Skeletal muscle tissue (tissue), 4 donors: Measurements from ENCODE around the gene SLC25A21. TPM values are rescaled to one million over a fixed set of nuclear protein-coding genes. Genes with fewer than 3 reads are reported as not detected.
"Not testable (repeated sequence)": the region's sequence is repeated elsewhere in the genome, so short reads cannot be mapped to it uniquely, and the experiment has no call there.

ENCODE experiments used
- H3K27ac ChIP-seq: one replicate; pipeline ENCODE4 v1.7.0; 2013; ENCODE audit warnings: mild to moderate bottlenecking, low read depth, low read length, inconsistent platforms
- H3K27me3 ChIP-seq, 3 donors: one replicate each; pipeline ENCODE4 v1.7.0; 2013; ENCODE audit warnings: low read length in 3 of 3; ENCODE audit not compliant: control insufficient read depth in 3 of 3, insufficient read depth in 3 of 3
- H3K36me3 ChIP-seq, 3 donors: one replicate each; pipeline ENCODE4 v1.7.0; 2013; ENCODE audit warnings: low read length in 3 of 3; ENCODE audit not compliant: control insufficient read depth in 3 of 3, insufficient read depth in 3 of 3
- H3K4me1 ChIP-seq, 3 donors: one replicate each; pipeline ENCODE4 v1.7.0; 2013; ENCODE audit warnings: low read length in 3 of 3, mild to moderate bottlenecking in 3 of 3; ENCODE audit not compliant: control insufficient read depth in 3 of 3, insufficient read depth in 3 of 3
- H3K4me3 ChIP-seq, 3 donors: one replicate each; pipeline ENCODE4 v1.7.0; 2013; ENCODE audit warnings: low read length in 3 of 3
- H3K9ac ChIP-seq, 3 donors: one replicate each; pipeline ENCODE4 v1.7.0; 2013; ENCODE audit warnings: low read length in 3 of 3, mild to moderate bottlenecking in 3 of 3, moderate library complexity in 2 of 3, low read depth in 1 of 3
- H3K9me3 ChIP-seq, 3 donors: one replicate each; pipeline ENCODE4 v1.7.0; 2013; ENCODE audit warnings: low read length in 3 of 3; ENCODE audit not compliant: control insufficient read depth in 3 of 3
- total RNA-seq: library from RNA; depleted of rRNA; stranded (reverse); fragments of >200 nt; gene quantifications from one replicate; pipeline ENCODE4 v1.2.3, GENCODE V29; 2014
- donor health status: Osteomylitis.

SLC25A21 gene
- total RNA-seq, 1 donor from 2014 or later: 2.1 TPM

DNA sequence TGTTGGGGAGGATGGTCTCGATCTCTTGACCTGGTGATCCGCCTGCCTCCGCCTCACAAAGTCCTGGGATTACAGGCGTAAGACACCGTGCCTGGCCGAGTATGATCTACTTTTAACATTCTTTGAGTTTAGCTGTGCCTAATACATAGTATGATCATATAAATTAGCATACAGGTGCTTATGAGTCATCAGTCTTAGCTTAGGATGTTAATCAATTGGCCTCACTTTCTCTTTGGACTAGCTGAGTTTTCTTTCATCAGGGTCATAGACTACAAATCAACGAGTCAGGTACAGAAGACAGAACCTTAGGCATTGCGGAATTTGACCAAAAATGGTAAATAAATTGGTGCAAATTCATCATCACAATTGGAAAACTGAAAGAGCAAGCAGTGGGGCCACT is 2.2 kb downstream of the SLC25A21 start:
- Histone ChIP-seq H3K4me1 (peaks cover 0 to 10% (median 0%) of the 10 kb centered on the region in 3 donors), H3K36me3 (no peaks in the 10 kb centered on the region), H3K27me3 (no peaks in the 10 kb centered on the region), H3K27ac (no peak overlapping the region), H3K9me3 (no peaks in the 10 kb centered on the region), H3K4me3 (no peak overlapping the region), H3K9ac (no peak overlapping the region)

GRCh38 chr14:37168721-37169120 is 3.7 kb downstream of the SLC25A21 start:
- no peak overlapping the region for H3K9ac ChIP-seq

GRCh38 chr14:37167151-37168047 is 5.0 kb downstream of the SLC25A21 start:
- Histone ChIP-seq H3K27ac (no peak overlapping the region), H3K9me3 (no peaks in the 10 kb centered on the region), H3K9ac (no peak overlapping the region), H3K4me1 (no peaks in the 10 kb centered on the region), H3K4me3 (no peak overlapping the region), H3K36me3 (no peaks in the 10 kb centered on the region), H3K27me3 (no peaks in the 10 kb centered on the region)

More at GRCh38 chr14:37168721-37169120, 3.7 kb downstream of the SLC25A21 start:
- H3K4me1 ChIP-seq: peaks cover 0 to 7% (median 0%) of the 10 kb centered on the region in 3 donors
- no peaks in the 10 kb centered on the region for H3K27me3 ChIP-seq
- no peak overlapping the region for H3K4me3 ChIP-seq
- H3K27ac ChIP-seq: no peak overlapping the region
- H3K36me3 ChIP-seq: no peaks in the 10 kb centered on the region
- no peaks in the 10 kb centered on the region for H3K9me3 ChIP-seq

DNA sequence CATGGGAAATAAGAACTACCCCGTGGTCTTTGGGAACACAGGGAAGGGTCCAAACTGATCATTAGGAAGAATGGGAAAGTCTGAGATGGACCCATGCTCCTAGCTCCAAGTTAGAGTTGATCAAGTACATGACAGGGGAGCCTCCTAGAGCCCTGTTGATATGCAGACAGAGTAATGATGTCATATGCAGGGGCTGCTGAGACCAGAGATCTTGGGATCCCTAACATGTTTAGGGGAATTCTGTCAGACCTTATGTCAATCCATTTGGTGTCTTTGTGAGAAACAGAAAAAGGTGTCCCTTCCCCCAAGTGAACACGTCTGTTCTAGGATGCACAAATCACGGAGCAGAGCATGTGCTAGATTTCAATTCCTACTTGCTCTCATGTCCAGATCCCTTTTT is 6.6 kb downstream of the SLC25A21 start:
- H3K27me3 ChIP-seq: no peaks in the 10 kb centered on the region
- H3K4me1 ChIP-seq: no peaks in the 10 kb centered on the region
- H3K27ac ChIP-seq: no peak overlapping the region
- no peaks in the 10 kb centered on the region for H3K36me3 ChIP-seq
- no peaks in the 10 kb centered on the region for H3K9me3 ChIP-seq
- no peak overlapping the region for H3K9ac ChIP-seq
- no peak overlapping the region for H3K4me3 ChIP-seq

DNA sequence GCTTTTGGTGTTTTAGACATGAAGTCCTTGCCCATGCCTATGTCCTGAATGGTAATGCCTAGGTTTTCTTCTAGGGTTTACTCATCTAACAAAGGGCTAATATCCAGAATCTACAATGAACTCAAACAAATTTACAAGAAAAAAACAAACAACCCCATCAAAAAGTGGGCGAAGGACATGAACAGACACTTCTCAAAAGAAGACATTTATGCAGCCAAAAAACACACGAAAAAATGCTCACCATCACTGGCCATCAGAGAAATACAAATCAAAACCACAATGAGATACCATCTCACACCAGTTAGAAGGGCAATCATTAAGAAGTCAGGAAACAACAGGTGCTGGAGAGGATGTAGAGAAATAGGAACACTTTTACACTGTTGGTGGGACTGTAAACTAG is 10.1 kb downstream of the SLC25A21 start:
- not testable (repeated sequence) for H3K9me3 ChIP-seq, H3K27ac ChIP-seq, H3K4me1 ChIP-seq, H3K27me3 ChIP-seq, H3K9ac ChIP-seq, H3K4me3 ChIP-seq, H3K36me3 ChIP-seq

DNA sequence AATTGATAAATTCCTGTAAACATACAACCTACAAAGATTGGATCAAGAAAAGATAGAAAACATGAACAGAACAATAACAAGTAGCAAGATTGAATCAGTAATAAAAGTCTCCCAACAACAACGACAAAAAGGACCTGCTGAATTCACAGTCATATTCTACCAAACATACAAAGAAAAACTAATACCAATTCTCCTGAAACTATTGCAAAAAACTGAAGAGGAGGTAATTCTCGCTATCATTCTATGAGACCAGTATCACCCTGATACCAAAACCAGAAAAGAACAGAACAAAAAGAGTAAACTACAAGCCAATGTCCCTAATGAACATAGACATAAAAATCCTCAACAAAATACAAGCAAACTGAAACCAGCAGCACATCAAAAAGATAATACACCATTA is 14.4 kb downstream of the SLC25A21 start:
- Histone ChIP-seq H3K9ac (no peak overlapping the region), H3K9me3 (no peaks in the 10 kb centered on the region), H3K4me3 (no peak overlapping the region), H3K36me3 (no peaks in the 10 kb centered on the region), H3K4me1 (no peaks in the 10 kb centered on the region), H3K27me3 (no peaks in the 10 kb centered on the region), H3K27ac (no peak overlapping the region)

- H3K27ac ChIP-seq: no peak overlapping the region
Measured at GRCh38 chr14:37153483-37153882, 18.9 kb downstream of the SLC25A21 start.

DNA sequence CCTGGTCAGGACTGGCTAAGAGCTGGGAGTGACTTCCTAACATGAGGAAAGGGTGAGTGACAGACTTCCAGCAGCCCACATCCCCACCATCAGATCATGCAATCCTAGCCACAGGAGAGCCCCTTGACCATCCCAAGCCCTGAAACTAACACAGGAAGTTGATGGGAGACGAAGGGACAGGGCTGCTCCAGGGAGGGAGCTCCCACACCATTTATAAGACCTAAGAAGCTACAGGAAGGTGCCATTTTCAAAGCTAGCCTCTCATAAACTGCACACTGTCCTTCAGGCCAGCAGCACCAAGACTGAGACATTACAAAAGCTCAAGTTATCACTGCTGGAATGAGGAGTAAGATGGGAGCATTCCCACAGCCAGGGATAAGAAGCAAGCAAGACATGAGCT is 19.4 kb downstream of the SLC25A21 start:
- H3K4me3 ChIP-seq: no peak overlapping the region
- H3K9me3 ChIP-seq: no peaks in the 10 kb centered on the region
- H3K36me3 ChIP-seq: no peaks in the 10 kb centered on the region
- H3K4me1 ChIP-seq: no peaks in the 10 kb centered on the region
- H3K27ac ChIP-seq: no peak overlapping the region
- H3K27me3 ChIP-seq: no peaks in the 10 kb centered on the region
- H3K9ac ChIP-seq: no peak overlapping the region

More at GRCh38 chr14:37153483-37153882, 18.9 kb downstream of the SLC25A21 start:
- H3K36me3 ChIP-seq: no peaks in the 10 kb centered on the region
- H3K27me3 ChIP-seq: no peaks in the 10 kb centered on the region
- H3K9ac ChIP-seq: no peak overlapping the region
- H3K9me3 ChIP-seq: no peaks in the 10 kb centered on the region
- H3K4me3 ChIP-seq: no peak overlapping the region
- H3K4me1 ChIP-seq: no peaks in the 10 kb centered on the region

GRCh38 chr14:37150414-37150813 is 22.0 kb downstream of the SLC25A21 start:
- no peak overlapping the region for H3K9ac ChIP-seq
- H3K27me3 ChIP-seq: no peaks in the 10 kb centered on the region
- H3K9me3 ChIP-seq: no peaks in the 10 kb centered on the region
- H3K4me3 ChIP-seq: no peak overlapping the region
- no peaks in the 10 kb centered on the region for H3K4me1 ChIP-seq
- H3K36me3 ChIP-seq: no peaks in the 10 kb centered on the region
- no peak overlapping the region for H3K27ac ChIP-seq

- no peaks in the 10 kb centered on the region for H3K4me1 ChIP-seq
- no peaks in the 10 kb centered on the region for H3K9me3 ChIP-seq
- H3K4me3 ChIP-seq: no peak overlapping the region
- H3K27ac ChIP-seq: no peak overlapping the region
- H3K27me3 ChIP-seq: no peaks in the 10 kb centered on the region
- H3K36me3 ChIP-seq: no peaks in the 10 kb centered on the region
- no peak overlapping the region for H3K9ac ChIP-seq
Measured at GRCh38 chr14:37147310-37147880, 25.0 kb downstream of the SLC25A21 start.
